SK-N-SH (cell line): ENCODE results near the gene SLC66A1.
"Not testable (repeated sequence)": the region's sequence is repeated elsewhere in the genome, so short reads cannot be mapped to it uniquely, and the experiment has no call there.

Source experiments
- EP300 ChIP-seq, 2 experiments: IDR thresholded peaks; 2 replicates each; pipeline versions ENCODE4 v1.4.0 to v1.6.1; 2012; ENCODE audit warnings: borderline replicate concordance in 1 of 2, low read depth in 1 of 2, low read length in 1 of 2
- EZH2phosphoT487 ChIP-seq: fragments of 200-600 bp; sonication (generic); IDR thresholded peaks from 2 replicates; pipeline ENCODE4 v1.6.1; 2017; ENCODE audit warnings: low read depth, mixed run types, mild to moderate bottlenecking, antibody characterized with exemption, moderate library complexity, borderline replicate concordance
- JUND ChIP-seq: IDR thresholded peaks from 2 replicates; pipeline ENCODE4 v1.4.0; 2012
- NFIC ChIP-seq: IDR thresholded peaks from 2 replicates; pipeline ENCODE4 v1.4.0; 2012; ENCODE audit warnings: borderline replicate concordance
- POLR2AphosphoS5 ChIP-seq: IDR thresholded peaks from 2 replicates; pipeline ENCODE4 v1.6.1; 2012; ENCODE audit warnings: low read depth, low read length
- RAD21 ChIP-seq: IDR thresholded peaks from 2 replicates; pipeline ENCODE4 v1.6.1; 2012; ENCODE audit warnings: mild to moderate bottlenecking, low read length
- RXRA ChIP-seq: IDR thresholded peaks from 2 replicates; pipeline ENCODE4 v1.4.0; 2012; ENCODE audit warnings: low read depth, mild to moderate bottlenecking, borderline replicate concordance
- SIN3A ChIP-seq: IDR thresholded peaks from 2 replicates; pipeline ENCODE4 v1.6.1; 2012; ENCODE audit warnings: low read depth, mild to moderate bottlenecking, low read length, moderate library complexity, borderline replicate concordance
- TAF1 ChIP-seq: IDR thresholded peaks from 2 replicates; pipeline ENCODE4 v1.6.1; 2012; ENCODE audit warnings: low read depth, mild to moderate bottlenecking, low read length, moderate library complexity, borderline replicate concordance
- TEAD4 ChIP-seq: IDR thresholded peaks from 2 replicates; pipeline ENCODE4 v1.4.0; 2012; ENCODE audit warnings: mild to moderate bottlenecking, borderline replicate concordance; ENCODE audit not compliant: insufficient read depth
- TF ChIP-seq, protein P1 (sequence below): fragments of 200-600 bp; sonication (generic); IDR thresholded peaks from 2 replicates; pipeline ENCODE4 v1.6.1; 2017; ENCODE audit warnings: antibody characterized with exemption, mild to moderate bottlenecking, moderate library complexity
- TF ChIP-seq, protein P2 (sequence below): IDR thresholded peaks from 2 replicates; pipeline ENCODE4 v1.4.0; 2012; ENCODE audit warnings: low read depth
- TF ChIP-seq, protein P3 (sequence below): IDR thresholded peaks from 2 replicates; pipeline ENCODE4 v1.6.1; 2012; ENCODE audit warnings: mild to moderate bottlenecking, low read depth, low read length, moderate library complexity

DNA sequence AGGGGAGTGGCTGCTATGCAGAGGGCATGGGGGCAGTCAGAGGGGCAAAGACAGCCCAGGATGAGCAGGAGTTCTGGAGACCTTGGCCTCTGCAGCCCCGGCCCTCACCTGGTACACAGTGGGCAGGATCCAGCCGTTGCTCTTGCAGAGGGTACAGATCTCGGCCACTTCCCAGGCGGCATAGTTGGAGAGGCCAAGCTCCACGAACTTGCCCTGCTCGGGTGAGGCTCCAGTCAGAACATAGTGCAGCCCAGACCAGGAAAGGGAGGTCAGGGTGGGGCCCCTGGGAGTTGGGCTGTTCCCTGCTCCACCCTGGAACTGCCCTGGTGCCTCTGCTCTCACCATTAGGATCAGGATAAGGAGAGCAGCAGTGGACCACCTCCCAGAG lies 41.8 kb upstream of the SLC66A1 start:
- TF ChIP-seq TEAD4; JUND; EZH2phosphoT487; EP300 (IDR thresholded peaks at IDR 0.05; ENCODE audit: borderline replicate concordance in 1 of 2, low read depth in 1 of 2, low read length in 1 of 2); POLR2AphosphoS5; RAD21; SIN3A; NFIC; RXRA; TAF1: not testable (repeated sequence)
- TF ChIP-seq, protein P1, sequence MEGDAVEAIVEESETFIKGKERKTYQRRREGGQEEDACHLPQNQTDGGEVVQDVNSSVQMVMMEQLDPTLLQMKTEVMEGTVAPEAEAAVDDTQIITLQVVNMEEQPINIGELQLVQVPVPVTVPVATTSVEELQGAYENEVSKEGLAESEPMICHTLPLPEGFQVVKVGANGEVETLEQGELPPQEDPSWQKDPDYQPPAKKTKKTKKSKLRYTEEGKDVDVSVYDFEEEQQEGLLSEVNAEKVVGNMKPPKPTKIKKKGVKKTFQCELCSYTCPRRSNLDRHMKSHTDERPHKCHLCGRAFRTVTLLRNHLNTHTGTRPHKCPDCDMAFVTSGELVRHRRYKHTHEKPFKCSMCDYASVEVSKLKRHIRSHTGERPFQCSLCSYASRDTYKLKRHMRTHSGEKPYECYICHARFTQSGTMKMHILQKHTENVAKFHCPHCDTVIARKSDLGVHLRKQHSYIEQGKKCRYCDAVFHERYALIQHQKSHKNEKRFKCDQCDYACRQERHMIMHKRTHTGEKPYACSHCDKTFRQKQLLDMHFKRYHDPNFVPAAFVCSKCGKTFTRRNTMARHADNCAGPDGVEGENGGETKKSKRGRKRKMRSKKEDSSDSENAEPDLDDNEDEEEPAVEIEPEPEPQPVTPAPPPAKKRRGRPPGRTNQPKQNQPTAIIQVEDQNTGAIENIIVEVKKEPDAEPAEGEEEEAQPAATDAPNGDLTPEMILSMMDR: not testable (repeated sequence)
- TF ChIP-seq, protein P2, sequence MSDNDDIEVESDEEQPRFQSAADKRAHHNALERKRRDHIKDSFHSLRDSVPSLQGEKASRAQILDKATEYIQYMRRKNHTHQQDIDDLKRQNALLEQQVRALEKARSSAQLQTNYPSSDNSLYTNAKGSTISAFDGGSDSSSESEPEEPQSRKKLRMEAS: not testable (repeated sequence)
- TF ChIP-seq, protein P3, sequence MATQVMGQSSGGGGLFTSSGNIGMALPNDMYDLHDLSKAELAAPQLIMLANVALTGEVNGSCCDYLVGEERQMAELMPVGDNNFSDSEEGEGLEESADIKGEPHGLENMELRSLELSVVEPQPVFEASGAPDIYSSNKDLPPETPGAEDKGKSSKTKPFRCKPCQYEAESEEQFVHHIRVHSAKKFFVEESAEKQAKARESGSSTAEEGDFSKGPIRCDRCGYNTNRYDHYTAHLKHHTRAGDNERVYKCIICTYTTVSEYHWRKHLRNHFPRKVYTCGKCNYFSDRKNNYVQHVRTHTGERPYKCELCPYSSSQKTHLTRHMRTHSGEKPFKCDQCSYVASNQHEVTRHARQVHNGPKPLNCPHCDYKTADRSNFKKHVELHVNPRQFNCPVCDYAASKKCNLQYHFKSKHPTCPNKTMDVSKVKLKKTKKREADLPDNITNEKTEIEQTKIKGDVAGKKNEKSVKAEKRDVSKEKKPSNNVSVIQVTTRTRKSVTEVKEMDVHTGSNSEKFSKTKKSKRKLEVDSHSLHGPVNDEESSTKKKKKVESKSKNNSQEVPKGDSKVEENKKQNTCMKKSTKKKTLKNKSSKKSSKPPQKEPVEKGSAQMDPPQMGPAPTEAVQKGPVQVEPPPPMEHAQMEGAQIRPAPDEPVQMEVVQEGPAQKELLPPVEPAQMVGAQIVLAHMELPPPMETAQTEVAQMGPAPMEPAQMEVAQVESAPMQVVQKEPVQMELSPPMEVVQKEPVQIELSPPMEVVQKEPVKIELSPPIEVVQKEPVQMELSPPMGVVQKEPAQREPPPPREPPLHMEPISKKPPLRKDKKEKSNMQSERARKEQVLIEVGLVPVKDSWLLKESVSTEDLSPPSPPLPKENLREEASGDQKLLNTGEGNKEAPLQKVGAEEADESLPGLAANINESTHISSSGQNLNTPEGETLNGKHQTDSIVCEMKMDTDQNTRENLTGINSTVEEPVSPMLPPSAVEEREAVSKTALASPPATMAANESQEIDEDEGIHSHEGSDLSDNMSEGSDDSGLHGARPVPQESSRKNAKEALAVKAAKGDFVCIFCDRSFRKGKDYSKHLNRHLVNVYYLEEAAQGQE: not testable (repeated sequence)
